ENCODE results near the gene OPCML.
"Not testable (repeated sequence)": the region's sequence is repeated elsewhere in the genome, so short reads cannot be mapped to it uniquely, and the experiment has no call there.

The OPCML gene

DNA sequence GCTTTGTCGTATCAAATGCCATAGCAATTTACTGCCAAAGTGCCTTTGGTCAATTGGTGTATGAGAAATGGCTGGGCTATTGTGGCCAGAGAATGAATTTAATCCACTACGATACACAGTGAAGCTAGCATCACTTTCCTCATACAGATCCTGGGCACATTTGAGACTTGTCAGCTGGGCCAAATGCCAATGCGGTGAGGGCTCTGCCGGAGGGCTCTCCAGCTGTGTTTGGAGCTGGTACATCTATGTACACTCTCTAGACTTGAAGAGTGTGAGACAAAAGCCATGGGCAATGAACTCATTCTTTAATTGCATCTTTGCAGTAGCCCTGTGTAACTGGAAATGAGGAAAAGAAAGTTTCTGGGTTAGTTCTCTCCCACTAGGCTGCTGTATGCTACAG lies 1109.0 kb downstream of the OPCML start:
- DNase-seq (ENCODE audit: low spot score), result no peak

DNA sequence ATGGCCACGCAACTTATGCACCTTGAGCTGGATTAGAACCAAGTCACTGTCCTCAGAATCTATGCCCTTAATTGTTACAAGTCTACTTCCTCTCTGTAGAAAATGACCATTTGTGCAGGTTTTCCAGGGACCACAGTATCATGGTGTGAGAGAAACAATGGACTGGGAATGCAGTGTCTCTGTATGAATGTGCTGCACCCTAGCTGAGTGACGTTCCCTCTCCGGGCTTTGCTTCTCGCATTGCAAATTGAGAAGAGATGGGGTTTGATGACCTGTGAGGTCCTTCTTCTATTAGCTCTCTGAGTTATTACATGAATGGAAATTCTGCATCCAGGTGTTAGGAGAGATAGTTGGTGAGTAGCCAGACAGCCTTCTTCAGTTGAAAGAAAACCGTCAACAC lies 1109.6 kb downstream of the OPCML start:
- no peak for DNase-seq (ENCODE audit: low spot score)

DNA sequence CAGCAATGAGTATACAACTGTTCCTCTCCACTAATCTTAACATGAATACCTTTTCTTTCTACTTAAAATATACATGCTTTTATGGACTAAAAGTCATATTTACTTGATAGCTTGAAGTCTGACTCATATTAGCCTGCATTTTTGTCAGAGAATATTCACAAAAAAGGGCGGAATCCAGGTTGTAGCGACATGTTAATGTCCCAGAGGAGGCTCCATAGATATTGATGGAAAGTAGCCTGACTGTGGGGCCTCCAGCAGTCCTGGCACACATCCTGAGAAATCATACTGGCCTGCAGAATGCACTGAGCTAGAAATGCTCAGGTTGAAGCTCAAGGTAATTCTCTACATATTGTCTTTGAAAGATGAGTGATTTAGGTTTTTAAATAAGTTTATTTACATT lies 1110.7 kb downstream of the OPCML start:
- DNase-seq (ENCODE audit: low spot score), result no peak

DNA sequence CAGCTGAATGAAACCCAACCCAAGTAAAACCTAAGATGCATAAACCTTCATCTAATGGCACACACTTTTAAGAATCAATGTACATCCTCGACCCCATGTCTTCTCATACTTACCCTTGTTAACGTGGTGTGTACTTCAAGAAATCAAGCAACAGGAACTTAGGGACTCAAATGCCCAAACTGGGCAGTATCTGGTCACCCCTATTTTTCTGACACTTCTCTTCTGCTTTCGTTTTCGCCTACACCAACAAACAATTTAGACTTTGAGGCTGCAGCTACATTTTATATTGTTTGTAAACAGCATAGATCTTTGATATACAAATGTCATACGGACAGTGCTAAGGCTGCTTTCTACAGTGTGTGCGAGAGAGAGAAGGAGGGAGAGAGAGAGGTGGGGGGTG lies 1117.8 kb downstream of the OPCML start:
- no peak for DNase-seq (ENCODE audit: low spot score)

DNA sequence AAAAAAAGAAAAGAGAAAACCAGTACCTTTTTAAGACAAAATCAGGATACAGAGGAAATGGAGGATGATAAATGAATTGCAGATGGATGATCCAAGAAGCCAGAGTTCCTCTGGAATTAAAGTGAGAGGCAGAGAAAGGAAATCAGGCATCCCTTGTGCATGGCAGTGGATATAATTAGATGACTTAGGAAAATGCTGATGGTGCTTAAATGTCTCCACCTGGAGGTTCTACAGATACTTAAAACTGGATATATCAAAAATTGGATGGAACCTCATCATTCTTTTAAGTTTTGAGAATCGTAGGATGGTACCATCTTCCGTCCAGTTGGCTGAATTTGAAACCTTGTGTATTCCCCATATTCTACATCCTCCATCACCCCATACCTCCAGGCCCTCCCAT lies 1121.9 kb downstream of the OPCML start:
- no peak for DNase-seq (ENCODE audit: low spot score)

DNA sequence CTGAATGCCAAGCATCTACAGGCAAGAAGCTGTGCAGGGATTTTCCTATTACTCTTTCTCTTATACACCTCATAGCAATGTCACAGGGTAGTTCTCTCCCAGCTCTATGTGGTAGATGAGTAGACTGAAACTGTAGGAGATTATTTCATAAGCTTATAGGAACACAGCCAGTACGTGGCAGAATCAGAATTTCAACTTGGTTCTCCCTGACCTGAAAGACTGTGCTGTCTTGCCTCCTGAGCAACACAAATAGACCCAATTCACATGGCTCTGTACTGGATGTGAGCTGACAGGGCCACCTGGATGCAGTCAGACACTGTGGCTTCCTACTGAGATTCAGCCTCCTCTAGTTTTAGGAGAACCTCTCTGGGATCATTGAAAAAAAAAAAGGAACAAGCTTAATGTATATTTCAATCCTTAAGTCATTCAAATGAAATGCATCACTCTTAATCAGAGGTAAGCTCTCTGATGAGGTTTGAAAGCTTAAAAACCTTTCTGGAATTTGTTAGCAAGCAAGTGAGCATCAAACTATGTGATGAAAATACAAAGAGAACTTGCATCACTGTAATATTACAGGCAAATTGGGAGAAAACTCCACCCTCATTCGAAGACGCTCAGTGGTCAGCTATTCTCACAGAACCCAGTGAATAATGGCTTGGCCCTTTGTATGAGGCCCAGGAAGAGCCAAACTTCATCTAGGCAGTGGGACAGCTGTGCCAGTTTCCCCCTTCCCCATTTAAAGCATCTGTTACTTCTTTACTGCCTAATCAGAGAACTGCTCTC lies 1122.5 kb downstream of the OPCML start:
- no peak for DNase-seq (ENCODE audit: low spot score)

DNA sequence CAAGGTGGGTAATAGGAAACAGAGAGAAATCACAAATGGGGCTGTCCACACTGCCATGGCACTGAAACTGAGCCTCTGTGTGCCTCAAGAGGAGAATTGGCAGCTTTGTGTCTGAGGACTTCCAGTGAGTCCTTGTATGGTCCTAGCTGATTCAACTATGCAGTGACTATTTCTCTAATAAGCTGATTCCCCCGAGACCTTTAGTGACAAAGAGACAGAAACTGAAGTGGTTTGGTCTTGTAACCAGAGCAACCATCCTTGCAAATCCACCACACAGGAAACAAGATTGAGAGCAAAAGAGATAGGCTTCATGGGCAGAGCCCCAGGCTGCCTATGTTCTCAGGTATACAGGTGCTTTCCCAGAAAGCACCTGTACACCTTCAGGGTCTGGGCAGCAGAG lies 1123.4 kb downstream of the OPCML start:
- DNase-seq (ENCODE audit: low spot score), result no peak

DNA sequence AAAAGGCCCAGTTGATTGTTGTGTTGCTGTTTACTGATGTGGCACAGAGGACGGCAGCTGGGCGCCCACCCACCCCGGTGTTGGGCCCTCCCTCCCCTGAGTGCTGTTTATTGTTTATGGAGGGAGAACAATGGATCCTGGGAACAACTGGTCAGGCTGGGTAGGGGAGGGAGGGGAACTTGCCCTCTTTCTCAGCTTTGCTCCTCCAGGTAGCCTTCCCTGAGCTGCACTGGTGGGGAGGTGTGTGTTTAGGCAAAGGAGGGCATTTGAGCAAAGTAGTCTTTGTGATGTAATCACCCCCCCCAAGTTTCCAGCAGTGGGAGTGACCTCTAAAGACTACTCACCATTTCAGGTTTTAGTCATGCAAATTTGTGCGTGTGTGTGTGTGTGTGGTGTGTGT lies 1126.6 kb downstream of the OPCML start:
- no peak for DNase-seq (ENCODE audit: low spot score)

DNA sequence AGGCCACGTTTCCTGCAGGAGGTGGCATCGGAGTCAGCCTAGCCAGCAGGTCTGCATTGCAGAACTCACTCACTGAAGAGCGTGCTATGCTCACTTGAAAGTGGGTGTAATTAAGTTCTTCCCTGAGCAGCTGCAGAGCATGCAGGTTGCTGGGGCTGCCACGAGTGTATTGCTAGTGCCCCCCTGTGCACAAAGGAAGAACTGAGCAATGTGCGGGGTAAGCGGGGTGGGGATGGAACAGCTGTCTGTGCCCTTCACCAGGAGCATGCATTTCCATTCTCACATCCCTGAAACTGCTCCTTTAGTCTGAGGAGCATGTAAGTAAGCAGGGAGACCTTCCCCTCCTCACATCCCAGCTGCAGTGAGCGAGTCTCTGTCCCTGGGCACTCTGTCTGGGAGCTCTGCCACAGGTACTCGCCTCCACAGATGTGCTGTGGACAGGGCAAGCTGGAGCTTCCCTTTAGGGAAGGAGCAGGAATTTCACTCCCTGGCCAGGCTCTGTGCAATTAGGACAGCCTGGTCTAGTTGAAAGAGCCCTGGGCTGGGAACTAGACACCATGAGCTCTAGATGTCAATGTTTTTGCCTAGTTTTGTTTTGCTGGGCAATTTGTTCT lies 1130.1 kb downstream of the OPCML start:
- DNase-seq (ENCODE audit: low spot score), result no peak

DNA sequence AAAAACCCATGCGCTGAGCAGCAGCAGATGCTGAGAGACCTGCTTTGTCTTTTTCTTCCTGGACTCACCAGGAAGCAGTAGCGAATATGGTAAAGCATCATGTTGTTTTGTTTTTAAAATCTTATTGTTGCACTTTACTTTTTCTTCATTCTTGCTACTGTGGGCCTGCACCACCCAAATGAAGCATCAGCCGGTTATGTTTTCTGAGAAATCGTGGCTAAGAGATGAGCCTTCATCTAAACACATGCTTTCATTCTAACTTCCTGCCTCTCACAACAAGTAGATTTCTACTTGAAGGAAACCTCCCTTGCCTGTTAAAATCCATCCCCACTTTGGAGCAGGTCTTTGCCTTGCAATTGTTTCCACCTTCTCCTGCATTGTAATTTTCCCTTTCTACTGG lies 1136.0 kb downstream of the OPCML start:
- DNase-seq (ENCODE audit: low spot score), result no peak

DNA sequence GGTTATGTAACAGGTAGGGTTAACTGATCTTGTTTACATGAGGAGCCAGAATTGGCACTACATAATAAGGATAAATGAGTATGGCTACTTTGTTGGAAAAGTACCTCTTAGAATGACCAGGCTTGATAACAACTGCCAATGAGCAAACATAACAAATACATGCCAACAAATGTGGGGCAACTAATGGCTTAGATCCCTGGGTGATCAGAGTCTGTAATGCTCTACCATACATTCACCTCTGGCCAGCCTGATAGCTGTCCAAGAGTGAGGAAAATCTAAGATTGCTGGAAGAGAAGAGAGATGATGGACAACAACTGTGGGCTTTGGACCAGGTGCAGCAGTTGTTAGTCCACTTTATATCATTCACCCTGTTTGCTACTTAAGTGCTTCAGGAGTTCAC lies 1136.9 kb downstream of the OPCML start:
- DNase-seq (ENCODE audit: low spot score), result no peak

DNA sequence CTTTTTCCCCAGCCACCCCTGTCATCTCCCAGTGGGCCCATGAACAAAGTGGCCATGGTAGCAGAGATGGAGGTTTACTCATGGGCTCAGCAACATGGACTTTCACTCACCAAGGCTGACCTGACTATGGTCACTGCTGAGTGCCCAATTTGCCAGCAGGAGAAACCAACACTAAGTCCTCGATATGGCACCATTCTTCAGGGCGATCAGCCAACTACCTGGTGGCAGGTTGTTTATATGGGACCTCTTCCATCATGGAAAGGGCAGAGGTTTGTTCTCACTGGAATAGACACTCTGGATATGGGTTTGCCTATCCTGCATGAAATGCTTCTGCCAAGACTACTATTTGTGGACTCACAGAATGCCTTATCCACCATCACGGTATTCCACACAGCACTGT lies 1152.8 kb downstream of the OPCML start:
- DNase-seq (ENCODE audit: low spot score), result no peak

DNA sequence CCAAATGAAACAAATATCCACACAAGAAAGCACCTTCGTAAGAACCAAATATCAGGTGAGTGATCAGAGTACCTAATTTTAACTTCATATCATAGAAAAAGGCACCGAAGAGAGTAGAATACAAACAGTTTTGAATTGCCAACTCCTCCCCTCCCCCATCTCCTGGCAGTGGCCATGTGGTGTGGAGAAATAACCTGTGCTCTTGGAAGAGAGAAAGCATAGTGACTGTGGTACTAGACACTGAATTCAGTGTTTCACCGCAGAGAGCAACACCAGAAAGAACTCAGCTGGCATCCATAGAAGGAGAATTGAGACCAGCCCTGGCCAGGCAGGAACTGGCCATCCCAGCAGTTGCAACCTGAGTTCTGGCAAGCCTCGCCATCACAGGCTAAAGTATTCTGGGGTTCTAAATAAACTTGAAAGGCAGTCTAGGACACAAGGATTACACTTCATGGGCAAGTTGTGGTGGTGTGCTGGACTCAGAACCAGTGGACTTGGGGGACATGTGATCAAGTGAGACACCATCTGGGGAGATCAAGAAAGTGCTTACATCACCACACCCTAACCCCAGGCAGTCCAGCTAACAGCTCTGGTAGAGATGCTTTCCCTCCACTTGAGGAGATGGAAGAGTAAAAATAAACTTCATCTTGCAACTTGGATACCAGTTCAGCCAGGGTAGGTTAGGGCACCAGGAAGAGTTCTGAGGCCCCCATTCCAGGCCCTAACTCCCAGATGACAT lies 1158.7 kb downstream of the OPCML start:
- no peak for DNase-seq (ENCODE audit: low spot score)

DNA sequence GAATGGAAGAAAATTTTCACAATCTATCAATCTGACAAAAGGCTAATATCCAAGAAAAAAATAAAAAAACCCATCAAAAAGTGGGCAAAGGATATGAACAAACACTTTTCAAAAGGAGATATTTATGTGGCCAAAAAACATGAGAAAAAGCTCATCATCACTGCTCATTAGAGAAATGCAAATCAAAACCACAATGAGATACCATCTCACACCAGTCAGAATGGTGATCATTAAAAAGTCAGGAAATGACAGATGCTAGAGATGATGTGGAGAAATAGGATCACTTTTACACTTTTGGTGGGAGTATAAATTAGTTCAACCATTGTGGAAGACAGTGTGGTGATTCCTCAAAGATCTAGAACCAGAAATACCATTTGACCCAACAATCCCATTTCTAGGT lies 1162.2 kb downstream of the OPCML start:
- not testable (repeated sequence) for DNase-seq (ENCODE audit: low spot score)

DNA sequence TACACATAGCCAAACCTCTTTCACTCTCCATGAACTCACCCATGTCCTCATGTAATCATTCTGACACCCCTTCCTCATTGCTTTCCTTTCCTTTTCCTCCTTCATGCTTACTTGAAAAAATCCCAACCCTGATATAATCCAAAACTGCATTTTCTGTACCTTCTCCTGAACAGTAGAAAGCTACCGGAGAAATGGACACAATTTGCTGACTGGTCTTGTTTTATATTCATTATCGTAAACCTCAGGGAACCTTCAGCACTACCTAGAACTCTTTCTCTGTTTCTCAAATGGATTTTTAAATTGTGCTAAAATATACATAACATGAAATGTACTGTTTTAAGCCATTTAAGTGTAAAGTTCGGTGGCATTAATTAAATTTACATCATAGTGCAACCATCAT lies 1165.0 kb downstream of the OPCML start:
- no peak for DNase-seq (ENCODE audit: low spot score)

DNA sequence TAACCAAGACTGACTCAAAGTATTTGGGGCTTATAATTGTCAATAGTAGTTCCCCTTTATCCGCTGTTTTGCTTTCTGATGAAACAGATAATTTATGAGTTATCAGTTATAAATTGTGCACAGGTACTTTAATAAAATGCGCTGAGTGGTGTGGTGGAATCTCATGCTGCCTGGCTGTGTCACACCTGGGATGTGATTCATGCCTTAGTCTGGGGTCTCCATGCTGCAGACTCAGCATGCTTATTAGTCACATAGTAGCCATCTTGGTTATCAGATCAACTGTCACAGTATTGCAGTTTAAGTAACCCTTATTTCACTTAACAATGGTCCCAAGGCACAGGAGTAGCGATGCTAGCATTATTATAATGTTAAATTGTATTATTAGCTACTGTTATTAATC lies 1166.7 kb downstream of the OPCML start:
- DNase-seq (ENCODE audit: low spot score), result no peak

Data from HuH-7 (cell line).